PC-3 (cell line): ENCODE results near the gene TCEAL9.

Experiments
- CTCF ChIP-seq: fragments of 300-600 bp; sonication (generic); conservative IDR thresholded peaks from 2 replicates; pipeline ENCODE4 v1.5.1; 2017; ENCODE audit warnings: antibody characterized with exemption, low read depth, mild to moderate bottlenecking, low read length
- EZH2phosphoT487 ChIP-seq: fragments of 300-600 bp; sonication (generic); IDR thresholded peaks from 2 replicates; pipeline ENCODE4 v1.6.1; 2018; ENCODE audit warnings: mild to moderate bottlenecking, antibody characterized with exemption, low read length, borderline replicate concordance

DNA sequence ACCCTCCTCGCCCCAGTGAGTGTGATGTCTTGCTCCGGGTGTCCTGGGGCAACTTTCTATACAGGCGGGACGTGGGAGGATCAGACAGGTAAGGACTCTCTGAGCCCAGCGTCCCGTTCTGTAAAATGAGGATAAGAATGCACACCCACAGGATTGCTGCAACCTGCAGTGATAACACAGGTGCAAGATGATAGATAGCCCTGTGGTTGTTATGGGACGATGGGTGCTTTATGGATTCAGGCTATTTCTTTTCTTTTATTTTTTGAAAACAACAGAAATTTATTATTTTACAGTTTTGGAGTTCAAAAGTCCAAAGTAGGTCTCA is 48.7 kb downstream of the TCEAL9 start:
- no peak for TF ChIP-seq CTCF
- TF ChIP-seq EZH2phosphoT487 = no peak
